Renal cortex interstitium (tissue), 11 donors: ENCODE measurements around the gene TAS1R3. TPM values are rescaled to one million over a fixed set of nuclear protein-coding genes. Genes with fewer than 3 reads are reported as not detected.

Experiments used
- DNase-seq, 11 donors: peaks; one replicate each; pipeline ENCODE4 v3.0.0-alpha.2; 2013; ENCODE audit warnings: low read depth in 9 of 11, low spot score in 4 of 11; ENCODE audit errors: extremely low read depth in 1 of 11
- polyA plus RNA-seq, 3 donors: library from polyadenylated mRNA; unstranded; fragments of 120-200 nt; gene quantifications; one replicate each; pipeline ENCODE4 v1.2.1, GENCODE V29; 2013; ENCODE audit not compliant: insufficient read length in 3 of 3

Gene TAS1R3
- polyA plus RNA-seq, 3 donors: 0.31 to 0.52 (median 0.47) TPM

GRCh38 chr1:1293263-1294249 is 37.5 kb upstream of the TAS1R3 start:
- no peak for DNase-seq

- DNase-seq: no peak
Observed at GRCh38 chr1:1294250-1294890, 36.7 kb upstream of the TAS1R3 start.

GRCh38 chr1:1295154-1295923 is 35.7 kb upstream of the TAS1R3 start:
- DNase-seq: no peak

GRCh38 chr1:1296070-1297061 is 34.7 kb upstream of the TAS1R3 start:
- no peak for DNase-seq

GRCh38 chr1:1297802-1298424 is 33.2 kb upstream of the TAS1R3 start:
- no peak for DNase-seq

- peak in 3 of 11 donors; percentile 27 to 36 (median 34) for DNase-seq
Observed at GRCh38 chr1:1298861-1299685, 32.0 kb upstream of the TAS1R3 start.

- no peak for DNase-seq
Observed at GRCh38 chr1:1299686-1300351, 31.3 kb upstream of the TAS1R3 start.

- no peak for DNase-seq
Observed at GRCh38 chr1:1300352-1300739, 30.7 kb upstream of the TAS1R3 start.

- DNase-seq: no peak
Observed at GRCh38 chr1:1302006-1302430, 29.1 kb upstream of the TAS1R3 start.

- no peak for DNase-seq
Observed at GRCh38 chr1:1302951-1303509, 28.1 kb upstream of the TAS1R3 start.

- no peak for DNase-seq
Observed at GRCh38 chr1:1303736-1304135, 27.3 kb upstream of the TAS1R3 start.

GRCh38 chr1:1304331-1305299 is 26.5 kb upstream of the TAS1R3 start:
- DNase-seq: peak in 8 of 11 donors; percentile 40 to 63 (median 58)

GRCh38 chr1:1305300-1306069 is 25.6 kb upstream of the TAS1R3 start:
- no peak for DNase-seq

GRCh38 chr1:1306070-1306660 is 24.9 kb upstream of the TAS1R3 start:
- DNase-seq: no peak
